DMS53 (cell line): ENCODE data around the gene ITSN1.
"Not testable (repeated sequence)": the region's sequence is repeated elsewhere in the genome, so short reads cannot be mapped to it uniquely, and the experiment has no call there.

Source experiments
- DNase-seq: peaks from one replicate; lab custom pipeline; 2025; lab: John Stamatoyannopoulos, UW

The ITSN1 gene

DNA sequence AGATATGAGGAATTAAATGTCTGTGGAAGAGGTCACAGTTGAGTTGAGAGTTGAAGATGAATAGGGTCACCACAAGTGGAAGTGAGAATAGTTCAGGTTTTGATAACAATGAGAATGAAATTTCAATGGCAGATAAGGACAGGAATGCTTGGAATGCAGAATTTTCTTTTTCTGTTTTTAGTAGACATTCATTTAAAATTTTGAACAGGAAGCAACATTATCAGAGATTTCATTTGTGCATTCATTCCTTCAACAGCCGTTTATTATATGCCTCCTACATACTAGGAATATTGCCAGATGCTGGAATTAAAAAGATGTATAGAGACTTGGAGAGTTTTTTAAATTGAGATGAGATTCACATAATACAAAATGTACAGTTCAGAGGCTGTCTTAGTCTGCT, 126.8 kb downstream of the ITSN1 start:
- DNase-seq: no peak

DNA sequence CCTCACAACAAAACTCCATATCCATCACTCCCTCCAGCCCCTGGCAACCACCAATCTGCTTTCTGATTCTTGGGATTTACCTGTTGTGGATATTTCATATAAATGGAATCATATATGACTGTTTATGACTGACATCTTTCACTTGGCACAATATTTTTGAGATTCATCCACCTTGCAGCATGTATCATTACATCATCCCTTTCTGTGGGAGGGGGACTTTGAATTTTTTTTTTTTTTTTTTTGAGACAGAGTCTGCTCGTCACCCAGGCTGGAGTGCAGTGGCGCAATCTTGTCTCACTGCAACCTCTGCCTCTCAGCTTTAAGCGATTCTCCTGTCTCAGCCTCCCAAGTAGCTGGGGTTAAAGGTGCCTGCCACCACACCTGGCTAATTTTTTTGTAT, 128.2 kb downstream of the ITSN1 start:
- DNase-seq: no peak

DNA sequence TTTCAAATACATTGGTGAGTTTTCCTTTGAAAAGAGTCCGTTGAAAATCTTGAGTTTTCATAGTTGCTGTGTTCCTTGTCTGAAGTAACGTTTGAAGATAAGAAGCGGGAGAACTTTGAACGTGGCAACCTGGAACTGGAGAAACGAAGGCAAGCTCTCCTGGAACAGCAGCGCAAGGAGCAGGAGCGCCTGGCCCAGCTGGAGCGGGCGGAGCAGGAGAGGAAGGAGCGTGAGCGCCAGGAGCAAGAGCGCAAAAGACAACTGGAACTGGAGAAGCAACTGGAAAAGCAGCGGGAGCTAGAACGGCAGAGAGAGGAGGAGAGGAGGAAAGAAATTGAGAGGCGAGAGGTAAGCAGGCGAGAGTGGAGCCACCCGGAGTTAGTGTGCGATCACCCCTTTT, 129.7 kb downstream of the ITSN1 start:
- no peak for DNase-seq

DNA sequence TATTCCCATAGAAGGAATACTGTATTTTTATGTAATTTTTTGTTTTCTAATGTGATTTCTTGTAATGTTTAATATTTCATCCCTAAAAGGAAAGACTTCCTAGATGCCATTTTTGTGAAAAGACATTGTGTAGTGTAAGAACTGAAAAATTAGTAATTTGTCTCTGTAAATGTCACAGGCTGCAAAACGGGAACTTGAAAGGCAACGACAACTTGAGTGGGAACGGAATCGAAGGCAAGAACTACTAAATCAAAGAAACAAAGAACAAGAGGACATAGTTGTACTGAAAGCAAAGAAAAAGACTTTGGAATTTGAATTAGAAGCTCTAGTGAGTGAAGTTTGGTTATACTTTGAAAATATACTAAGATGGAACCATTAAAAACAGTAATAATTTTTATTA, 132.2 kb downstream of the ITSN1 start:
- no peak for DNase-seq

DNA sequence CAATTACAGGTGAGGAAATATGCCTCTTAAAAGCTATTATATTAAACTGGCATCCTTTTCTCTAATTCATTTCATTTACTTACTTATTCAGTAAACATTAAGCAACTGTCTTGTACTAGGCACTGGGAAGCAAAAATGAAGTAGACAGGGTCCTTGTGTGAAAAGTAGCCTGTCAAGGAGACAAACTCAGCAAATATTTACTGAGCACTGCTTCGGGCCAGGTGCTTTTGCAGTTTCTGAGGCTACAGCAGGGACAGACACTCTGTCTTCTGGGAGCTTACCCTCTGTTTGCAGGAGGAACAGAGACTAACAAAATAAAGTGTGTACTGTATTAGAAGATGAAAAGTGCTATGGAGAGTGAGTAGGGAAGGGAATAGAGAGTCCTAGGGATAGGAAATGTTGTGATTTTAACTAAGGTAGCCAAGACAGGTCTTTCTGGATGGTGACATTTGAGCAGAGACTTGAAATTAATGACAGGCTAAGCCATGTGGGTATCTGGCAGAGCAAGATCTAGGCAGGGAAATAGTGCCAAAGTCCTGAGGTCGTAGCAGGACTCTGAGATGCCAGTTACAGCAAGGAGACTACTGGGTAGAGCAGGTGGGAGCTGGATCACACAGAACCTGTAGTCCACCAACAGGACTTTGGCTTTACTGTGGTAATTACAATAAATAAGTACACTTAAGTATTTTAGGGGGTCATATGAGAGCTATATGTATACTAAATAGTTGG, 133.0 kb downstream of the ITSN1 start:
- peak; percentile 32 for DNase-seq

DNA sequence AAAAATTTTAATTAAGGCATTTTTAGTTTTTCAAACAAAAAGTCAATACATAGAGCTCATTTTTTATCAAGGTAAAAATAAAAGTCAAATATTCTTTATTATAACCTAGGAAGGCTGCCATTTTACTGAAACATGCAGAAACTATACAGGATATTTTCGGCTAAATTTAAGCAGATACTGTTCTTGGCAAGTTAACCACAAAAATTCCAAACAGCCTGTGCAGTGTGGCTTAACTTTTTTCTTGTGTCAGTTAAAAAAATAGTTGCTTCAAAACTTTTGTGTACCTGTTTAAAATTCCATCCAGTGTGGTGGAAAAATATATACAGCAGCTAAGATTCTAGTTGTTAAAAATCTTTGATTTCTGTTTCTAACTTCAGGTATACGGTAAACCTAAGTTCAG, 138.3 kb downstream of the ITSN1 start:
- no peak for DNase-seq

DNA sequence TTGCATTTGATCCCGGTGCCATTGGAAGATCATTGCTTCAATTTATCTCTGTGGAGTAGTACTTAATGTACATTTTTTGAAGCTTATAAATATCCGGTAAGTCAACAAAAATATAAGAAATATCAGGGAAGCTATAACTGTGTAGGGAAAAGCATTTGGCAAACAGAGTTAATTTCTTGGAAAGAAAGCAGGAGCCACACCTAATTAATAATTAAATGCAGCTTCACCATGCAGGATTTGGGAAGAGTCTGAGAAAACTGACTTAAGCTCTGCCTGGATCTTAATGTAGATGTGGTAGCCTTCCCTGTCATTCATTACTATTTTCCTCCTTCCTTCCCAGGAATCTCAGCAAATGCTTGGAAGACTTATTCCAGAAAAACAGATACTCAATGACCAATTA, 138.8 kb downstream of the ITSN1 start:
- no peak for DNase-seq

DNA sequence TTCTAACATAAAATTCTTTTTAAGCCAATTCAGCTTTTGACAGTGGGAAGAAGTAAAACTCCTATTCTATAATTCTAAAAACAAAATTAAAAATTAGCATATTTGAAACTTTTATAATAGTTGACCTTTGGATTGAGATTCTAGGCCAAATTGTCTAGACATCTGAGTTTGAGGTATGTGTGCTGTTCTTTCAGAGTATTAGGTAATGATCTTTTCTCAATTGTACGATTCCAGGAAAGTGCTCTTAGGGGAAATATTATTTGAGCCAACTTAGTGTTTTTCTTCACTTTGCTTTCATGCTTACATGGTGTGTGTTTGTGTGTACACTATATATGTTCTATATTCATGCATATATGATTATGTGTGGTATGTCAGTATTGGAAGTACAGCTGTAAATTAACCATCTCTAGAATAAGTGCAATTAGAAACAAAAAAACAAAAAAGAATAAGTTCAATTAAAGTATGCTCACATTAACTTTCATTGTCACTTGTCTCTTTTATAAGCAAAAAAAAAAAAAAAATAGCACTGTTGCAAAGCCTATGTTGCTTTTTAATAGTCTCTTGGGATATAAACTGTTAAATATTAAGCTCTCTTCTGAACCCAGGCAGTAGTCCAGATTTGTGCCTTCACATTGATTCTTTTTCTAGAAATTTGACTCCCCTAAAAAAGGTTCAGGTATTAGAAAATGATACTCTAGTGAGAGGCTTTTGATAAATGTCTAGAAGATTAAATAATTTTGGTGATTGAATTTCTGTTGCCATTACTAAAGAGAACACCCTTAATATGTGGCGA, 141.1 kb downstream of the ITSN1 start:
- DNase-seq: no peak

DNA sequence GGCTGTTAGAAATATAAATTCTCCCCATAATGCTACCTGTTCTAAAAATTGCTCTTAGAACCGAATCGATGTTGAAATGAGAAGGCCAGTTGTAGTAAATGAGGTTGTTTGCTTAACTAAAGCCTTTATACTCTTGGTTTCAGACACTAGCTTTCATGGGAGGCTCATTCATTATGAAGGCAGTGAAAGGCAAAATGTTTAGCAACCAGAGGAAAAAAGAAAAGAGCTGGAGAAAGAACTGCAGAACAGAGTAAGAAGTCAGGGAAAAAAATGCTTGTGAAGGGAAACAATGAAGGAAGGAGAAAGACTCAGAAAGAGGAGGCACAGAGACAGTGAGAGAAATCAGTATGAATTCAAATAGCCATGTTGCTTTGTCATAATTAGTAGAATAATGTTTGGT, 145.1 kb downstream of the ITSN1 start:
- no peak for DNase-seq

DNA sequence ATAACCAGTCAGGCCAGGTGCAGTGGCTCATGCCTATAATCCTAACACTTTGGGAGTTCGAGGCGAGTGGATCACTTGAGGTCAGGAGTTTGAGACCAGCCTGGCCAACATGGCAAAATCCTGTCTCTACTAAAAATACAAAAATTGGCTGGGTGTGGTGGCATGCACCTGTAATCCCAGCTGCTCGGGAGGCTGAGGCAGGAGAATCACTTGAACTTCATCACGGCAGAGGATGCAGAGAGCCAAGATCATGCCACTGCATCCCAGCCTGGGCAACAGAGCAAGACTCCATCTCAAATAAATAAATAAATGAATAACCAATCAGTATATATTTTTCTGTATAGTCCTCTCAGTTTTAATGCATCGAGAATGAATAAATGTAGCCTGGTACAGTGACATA, 146.1 kb downstream of the ITSN1 start:
- not testable (repeated sequence) for DNase-seq

DNA sequence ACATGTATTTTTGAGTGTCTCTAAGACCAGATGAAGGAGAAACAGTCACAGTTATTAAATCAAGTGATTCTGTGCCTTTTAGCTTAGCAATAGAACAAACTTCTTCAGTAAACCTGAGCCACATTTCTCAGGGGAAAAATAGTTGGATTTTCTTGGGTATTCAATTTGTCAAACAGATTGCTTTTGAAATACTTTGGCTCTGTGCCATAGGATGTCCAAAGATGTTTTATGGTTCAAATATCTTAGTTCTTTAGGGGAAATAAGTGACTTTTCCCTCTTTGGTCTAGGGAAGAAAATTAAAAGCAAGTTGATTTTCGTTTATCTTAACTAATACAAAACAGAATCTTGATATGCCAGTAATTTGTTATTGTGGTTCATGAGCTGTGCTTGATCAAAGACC, 147.4 kb downstream of the ITSN1 start:
- DNase-seq: no peak

DNA sequence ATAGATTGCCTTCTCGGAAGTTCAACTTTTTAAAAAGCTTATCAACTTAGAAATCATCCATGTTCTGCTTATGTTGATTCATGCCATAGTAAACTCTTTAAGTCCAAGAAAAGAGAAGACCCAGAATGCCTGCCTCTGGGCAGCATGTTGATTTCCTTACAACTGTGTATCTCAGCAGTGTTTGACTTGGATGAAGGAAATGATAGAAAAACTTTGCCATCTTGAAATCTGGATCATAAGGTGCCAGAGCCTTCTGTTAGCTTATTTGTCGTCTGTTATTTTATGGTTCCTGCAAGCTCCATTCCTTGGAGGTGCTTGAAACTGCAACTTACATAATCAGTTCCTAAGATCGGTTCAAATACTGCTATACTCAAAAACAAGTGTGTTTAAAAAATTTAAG, 148.8 kb downstream of the ITSN1 start:
- no peak for DNase-seq

DNA sequence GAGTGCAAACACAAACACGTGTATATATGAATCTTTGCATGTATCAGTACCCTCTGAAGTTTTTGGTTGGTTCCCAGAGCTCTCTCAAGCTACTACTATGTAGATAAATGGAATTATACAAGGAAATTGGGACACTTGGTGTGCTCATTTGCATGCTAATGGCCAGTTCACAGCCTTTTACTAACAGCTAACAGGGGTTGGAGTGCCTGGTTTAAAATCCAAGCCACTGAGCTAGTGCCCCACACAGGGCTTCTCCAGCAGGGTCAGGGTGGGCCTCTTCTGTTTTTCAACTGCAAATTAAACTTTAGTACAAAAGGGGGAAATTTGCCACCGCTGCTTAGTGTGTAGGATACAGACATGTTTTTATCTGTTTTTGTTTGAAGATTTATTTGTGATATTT, 152.3 kb downstream of the ITSN1 start:
- DNase-seq: no peak

DNA sequence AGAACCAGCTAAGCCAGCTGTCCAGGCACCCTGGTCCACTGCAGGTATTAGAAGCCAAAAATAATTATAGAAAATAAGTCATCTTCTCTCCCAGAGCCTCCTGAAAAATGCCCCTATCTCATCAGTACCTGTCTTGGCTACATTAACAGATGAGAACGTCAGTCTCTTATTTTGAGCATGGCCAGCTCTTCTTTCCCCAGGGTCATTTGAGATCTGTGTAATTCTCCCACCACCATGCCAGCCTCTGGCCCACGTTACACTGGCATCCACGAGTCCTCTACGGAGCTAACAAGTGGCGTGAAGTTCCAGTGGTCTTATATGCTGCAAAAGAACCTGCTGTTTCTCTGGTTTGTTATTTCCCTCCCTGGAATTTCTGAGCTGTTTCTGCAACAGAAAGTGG, 155.3 kb downstream of the ITSN1 start:
- no peak for DNase-seq

DNA sequence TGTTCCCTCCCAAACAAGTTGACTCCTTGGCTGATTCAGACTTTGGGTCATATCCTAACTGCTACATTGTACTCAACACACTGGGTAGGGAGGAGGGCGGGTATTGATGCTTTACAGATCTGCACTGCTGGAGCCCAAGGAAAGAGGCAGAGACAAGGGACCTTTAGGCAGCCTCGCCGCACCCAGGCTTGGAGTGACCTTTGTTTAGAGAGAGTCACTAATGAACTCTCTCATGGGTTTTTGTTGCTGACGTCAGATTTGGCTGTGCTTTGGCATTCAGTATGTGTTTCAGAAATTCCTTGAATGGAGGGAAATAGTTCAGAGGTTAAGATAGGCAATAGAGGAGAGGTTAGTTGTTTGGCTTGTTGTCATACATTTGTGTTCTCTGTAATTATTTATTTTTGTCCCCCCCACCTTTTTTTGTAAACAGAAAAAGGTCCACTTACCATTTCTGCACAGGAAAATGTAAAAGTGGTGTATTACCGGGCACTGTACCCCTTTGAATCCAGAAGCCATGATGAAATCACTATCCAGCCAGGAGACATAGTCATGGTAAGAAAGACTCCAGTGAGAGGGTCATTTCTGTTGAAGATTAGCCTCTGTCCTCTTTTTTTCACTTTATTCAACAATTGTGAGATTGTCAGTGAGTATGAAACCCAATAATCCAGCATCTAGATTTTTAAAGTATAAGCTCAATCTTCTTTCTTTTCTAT, 157.2 kb downstream of the ITSN1 start:
- no peak for DNase-seq

DNA sequence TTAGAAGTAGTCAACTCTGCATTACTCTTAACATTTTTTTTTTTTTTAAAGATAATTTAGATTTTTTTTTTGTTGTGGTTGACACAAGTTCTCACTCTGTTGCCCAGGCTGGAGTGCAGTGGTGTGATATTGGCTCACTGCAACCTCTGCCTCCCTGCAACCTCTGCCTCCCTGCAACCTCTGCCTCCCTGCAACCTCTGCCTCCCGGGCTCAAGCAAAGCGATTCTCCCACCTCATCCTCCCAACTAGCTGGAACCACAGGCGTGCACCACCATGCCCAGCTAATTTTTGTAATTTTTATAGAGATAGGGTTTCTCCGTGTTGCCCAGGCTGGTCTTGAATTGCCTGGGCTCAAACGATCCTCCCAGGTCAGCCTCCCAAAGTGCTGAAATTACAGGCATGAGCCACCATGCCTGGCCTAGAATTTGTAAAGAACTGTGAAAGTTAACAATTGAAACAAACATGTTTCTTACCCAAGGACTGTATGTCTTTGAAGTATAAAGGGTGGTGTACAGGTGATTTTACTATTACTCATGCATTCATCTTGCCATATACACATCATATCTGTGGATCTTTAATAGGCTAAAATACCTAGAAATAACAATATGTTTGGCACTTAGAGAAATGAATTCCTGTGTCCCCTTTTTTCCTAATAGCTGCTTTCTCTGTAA, 158.6 kb downstream of the ITSN1 start:
- no peak for DNase-seq

DNA sequence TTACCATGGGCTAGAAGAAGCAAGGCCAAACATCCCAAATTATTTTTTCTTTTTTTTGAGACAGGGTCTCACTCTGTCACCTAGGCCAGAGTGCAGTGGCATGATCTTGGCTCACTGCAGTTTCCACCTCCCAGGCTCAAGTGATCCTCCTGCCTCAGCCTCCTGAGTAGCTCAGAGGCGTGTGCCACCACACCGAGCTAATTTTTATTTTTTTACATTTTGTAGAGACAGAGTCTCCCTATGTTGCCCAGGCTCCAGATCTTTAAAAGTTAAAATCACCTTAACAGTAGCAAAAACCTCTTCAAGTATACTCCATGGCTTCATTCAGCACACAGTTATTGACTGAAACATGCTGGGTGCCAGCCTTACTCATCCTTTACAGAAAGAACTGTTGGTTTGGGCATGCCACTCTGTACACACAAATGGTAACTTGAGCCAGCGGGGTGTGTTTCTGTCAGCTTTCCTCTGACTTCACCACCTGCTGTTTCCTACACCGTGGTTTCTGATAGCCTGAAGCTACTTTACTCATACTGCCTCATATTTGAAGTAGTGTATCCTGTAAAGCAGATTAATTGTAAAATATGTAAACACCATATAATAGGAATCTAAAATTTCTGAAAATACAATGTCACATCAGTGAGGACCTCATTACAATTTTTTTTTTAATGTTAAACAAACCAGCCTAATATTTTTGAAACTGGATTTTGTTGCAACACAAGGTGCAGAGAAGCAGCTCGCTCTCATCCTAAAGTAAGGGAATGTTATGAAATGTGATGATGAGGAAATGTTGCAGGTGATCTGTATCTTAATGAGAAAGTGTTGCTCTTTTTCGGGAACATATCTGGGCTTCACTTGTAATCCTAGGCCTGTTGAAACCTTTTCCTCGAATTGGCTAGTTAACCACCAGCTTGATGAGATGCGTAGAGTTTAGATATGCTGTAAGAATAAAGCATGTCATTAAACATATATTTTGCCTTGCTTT, 159.4 kb downstream of the ITSN1 start:
- DNase-seq: peak; percentile 92

DNA sequence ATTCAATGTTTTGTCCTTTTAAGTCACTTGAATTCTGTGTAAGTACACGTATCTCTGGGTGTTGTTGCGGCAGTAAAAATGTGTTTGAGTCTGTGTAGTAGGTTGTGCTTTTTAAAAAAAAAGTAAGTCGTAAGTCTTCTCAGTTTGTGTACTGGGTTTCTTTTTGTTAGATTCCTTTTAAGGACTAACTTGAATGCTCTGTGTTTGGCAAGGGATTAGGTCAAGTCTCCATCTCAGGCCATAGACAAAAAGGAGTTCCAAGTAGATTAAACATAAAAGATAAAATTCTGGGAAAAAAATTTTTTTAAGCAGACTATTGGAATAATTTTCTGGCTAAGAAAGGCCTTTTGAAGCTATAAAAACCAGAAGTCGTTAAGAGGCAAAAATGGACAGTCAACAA, 160.2 kb downstream of the ITSN1 start:
- no peak for DNase-seq

DNA sequence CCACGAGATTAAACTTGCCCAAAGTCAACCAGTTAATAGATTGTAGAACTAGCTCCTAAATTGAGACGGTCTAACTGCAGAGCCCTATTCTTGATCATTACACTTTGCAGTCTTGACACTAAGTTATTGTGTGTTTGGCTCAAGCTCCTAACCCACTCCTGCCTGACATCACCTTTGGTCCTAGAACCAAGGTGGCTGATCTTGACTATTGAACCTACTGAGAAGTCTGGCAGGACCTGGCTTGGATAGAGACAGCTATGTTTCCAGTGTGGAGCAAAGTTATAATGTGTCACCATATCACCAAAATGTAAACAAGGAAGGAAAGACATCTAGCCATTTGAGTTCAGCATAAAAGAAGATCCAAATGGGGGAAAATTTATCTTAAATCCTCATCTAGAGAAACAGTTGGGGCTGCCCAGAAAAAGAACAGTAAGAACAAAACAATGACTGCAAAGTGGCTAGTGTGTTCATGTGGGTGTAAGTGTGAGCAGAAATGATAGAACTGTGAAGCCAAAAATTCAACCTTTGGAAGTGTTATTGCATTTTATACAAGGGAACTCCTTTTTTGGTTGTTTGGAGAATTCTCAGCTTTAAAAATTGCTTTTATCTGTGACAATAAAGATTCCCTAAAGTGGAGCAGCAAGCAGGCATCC, 166.5 kb downstream of the ITSN1 start:
- no peak for DNase-seq

DNA sequence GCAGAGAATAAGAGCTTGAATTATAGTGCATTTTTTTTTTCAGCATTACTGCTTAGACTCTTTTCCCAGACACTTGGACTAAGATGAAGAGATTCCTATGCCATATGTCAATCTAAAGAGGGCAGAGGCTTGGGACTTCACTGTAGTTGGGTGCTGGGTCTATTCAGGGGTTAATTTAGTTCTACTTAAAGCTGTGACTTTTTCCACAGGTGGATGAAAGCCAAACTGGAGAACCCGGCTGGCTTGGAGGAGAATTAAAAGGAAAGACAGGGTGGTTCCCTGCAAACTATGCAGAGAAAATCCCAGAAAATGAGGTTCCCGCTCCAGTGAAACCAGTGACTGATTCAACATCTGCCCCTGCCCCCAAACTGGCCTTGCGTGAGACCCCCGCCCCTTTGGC, 168.5 kb downstream of the ITSN1 start:
- DNase-seq: no peak
